ENCODE data around the gene SIM1.

DNA sequence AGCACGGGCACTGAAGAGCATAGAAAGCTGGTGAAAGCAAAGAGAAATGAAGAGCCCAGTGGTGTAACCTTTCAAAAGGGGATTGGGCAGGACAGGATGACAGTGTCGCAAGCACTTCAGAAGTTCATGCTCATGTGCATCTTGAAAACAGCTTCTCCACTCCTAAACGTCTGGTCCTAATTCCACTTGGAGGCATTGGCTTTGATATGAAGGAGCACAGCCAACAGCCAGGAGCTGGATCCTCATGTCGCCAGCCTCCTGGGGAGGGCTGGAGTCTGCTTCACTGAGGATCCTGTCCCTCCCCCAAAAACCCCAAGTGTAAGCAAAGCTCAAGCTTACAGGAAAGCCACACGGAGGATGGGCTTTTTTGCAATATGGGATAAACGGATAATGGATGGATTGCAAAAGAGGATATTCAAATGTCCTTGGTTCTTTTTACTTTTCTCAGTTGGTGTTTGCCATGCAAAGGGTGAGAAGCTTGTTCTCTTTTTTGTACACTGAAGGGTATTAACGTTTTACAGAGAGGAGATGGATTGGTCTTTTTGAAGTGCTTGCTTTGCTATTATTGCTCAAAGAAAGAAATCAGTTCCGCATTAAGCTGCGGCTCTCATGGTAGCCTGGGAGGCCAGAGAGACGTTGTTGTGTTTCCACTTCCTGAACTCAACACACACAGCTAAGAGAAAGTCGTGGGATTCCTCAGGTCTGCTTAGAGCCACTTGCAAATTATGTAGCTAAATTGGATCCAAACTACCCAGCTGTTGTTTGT is 92.2 kb downstream of the SIM1 start:
- TF ChIP-seq, protein P1, sequence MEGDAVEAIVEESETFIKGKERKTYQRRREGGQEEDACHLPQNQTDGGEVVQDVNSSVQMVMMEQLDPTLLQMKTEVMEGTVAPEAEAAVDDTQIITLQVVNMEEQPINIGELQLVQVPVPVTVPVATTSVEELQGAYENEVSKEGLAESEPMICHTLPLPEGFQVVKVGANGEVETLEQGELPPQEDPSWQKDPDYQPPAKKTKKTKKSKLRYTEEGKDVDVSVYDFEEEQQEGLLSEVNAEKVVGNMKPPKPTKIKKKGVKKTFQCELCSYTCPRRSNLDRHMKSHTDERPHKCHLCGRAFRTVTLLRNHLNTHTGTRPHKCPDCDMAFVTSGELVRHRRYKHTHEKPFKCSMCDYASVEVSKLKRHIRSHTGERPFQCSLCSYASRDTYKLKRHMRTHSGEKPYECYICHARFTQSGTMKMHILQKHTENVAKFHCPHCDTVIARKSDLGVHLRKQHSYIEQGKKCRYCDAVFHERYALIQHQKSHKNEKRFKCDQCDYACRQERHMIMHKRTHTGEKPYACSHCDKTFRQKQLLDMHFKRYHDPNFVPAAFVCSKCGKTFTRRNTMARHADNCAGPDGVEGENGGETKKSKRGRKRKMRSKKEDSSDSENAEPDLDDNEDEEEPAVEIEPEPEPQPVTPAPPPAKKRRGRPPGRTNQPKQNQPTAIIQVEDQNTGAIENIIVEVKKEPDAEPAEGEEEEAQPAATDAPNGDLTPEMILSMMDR (IDR thresholded peaks at IDR 0.05; ENCODE audit: low read depth, low read length) = no peak
- TF ChIP-seq MAX (IDR thresholded peaks at IDR 0.05; ENCODE audit: low read depth, low read length) = peak; percentile 5; the same call in 1 of the 2 replicates
